GM21423 (cell line): ENCODE data around the gene EFHC1.
"Not testable (repeated sequence)": the region's sequence is repeated elsewhere in the genome, so short reads cannot be mapped to it uniquely, and the experiment has no call there.

Source experiments
- ATAC-seq: cut with Tn5 transposase; IDR thresholded peaks from one replicate; pipeline ENCODE4 v1.9.1; 2021; ENCODE audit warnings: mild to moderate bottlenecking, moderate library complexity; ENCODE audit not compliant: unreplicated experiment

EFHC1 gene

GRCh38 chr6:52419809-52420667 lies at the start of gene EFHC1:
TSS of gene EFHC1 (plus strand) at chr6:52420342. CDS start at chr6:52420411, 69 bp downstream.
- peak; percentile 93 for ATAC-seq

GRCh38 chr6:52371656-52372191 lies 48.4 kb upstream of the EFHC1 start:
- no peak for ATAC-seq

GRCh38 chr6:52373151-52373690 lies 46.9 kb upstream of the EFHC1 start:
- ATAC-seq: no peak

- no peak for ATAC-seq
Observed at GRCh38 chr6:52374247-52374646, 45.9 kb upstream of the EFHC1 start.

- no peak for ATAC-seq
Observed at GRCh38 chr6:52375780-52376556, 44.2 kb upstream of the EFHC1 start.

- no peak for ATAC-seq
Observed at GRCh38 chr6:52376763-52377162, 43.4 kb upstream of the EFHC1 start.

- ATAC-seq: no peak
Observed at GRCh38 chr6:52377538-52378221, 42.5 kb upstream of the EFHC1 start.

GRCh38 chr6:52381249-52381648 lies 38.9 kb upstream of the EFHC1 start:
- no peak for ATAC-seq

GRCh38 chr6:52384145-52384766 lies 35.9 kb upstream of the EFHC1 start:
- no peak for ATAC-seq

GRCh38 chr6:52385074-52385473 lies 35.1 kb upstream of the EFHC1 start:
- ATAC-seq: no peak

- not testable (repeated sequence) for ATAC-seq
Observed at GRCh38 chr6:52388119-52388518, 32.0 kb upstream of the EFHC1 start.

- ATAC-seq: no peak
Observed at GRCh38 chr6:52388790-52389189, 31.4 kb upstream of the EFHC1 start.

- ATAC-seq: no peak
Observed at GRCh38 chr6:52389264-52389625, 30.9 kb upstream of the EFHC1 start.

GRCh38 chr6:52389626-52390360 lies 30.3 kb upstream of the EFHC1 start:
- ATAC-seq: peak; percentile 65

GRCh38 chr6:52390361-52390727 lies 29.8 kb upstream of the EFHC1 start:
- ATAC-seq: peak; percentile 59

GRCh38 chr6:52391599-52391998 lies 28.5 kb upstream of the EFHC1 start:
- no peak for ATAC-seq

GRCh38 chr6:52392944-52393343 lies 27.2 kb upstream of the EFHC1 start:
- no peak for ATAC-seq

- ATAC-seq: peak; percentile 1
Observed at GRCh38 chr6:52393780-52394179, 26.4 kb upstream of the EFHC1 start.

GRCh38 chr6:52394251-52394666 lies 25.9 kb upstream of the EFHC1 start:
- ATAC-seq: peak; percentile 51

GRCh38 chr6:52395969-52396368 lies 24.2 kb upstream of the EFHC1 start:
- ATAC-seq: no peak
